ENCODE results near the gene TTC38. TPM values are rescaled to one million over a fixed set of nuclear protein-coding genes. Genes with fewer than 3 reads are reported as not detected.
A peak's percentile ranks its signal among the peaks of the same experiment; 100 is the strongest.

TTC38 gene
- total RNA-seq, 1 donor from 2014 or later = 28.1 TPM

- Mint-ChIP-seq H3K4me1 (ENCODE audit: unreplicated experiment) (peaks cover 11% of the 10 kb centered on the region), H3K27me3 (ENCODE audit: unreplicated experiment) (no peaks in the 10 kb centered on the region), H3K27ac (ENCODE audit: unreplicated experiment) (no peak overlapping the region), H3K36me3 (ENCODE audit: unreplicated experiment) (peaks cover under 1% of the 10 kb centered on the region), H3K9me3 (ENCODE audit: unreplicated experiment) (no peaks in the 10 kb centered on the region), H3K4me3 (ENCODE audit: unreplicated experiment) (no peak overlapping the region)
- no peak for TF ChIP-seq CTCF (IDR thresholded peaks at IDR 0.05)
- DNase-seq (ENCODE audit: extremely low spot score, unreplicated experiment) = no peak
Observed at GRCh38 chr22:46244771-46245170, 23.0 kb upstream of the TTC38 start.

GRCh38 chr22:46245511-46245910 lies 22.3 kb upstream of the TTC38 start:
- Mint-ChIP-seq H3K4me3 (ENCODE audit: unreplicated experiment) (no peak overlapping the region), H3K4me1 (ENCODE audit: unreplicated experiment) (peaks cover 11% of the 10 kb centered on the region), H3K9me3 (ENCODE audit: unreplicated experiment) (no peaks in the 10 kb centered on the region), H3K27ac (ENCODE audit: unreplicated experiment) (no peak overlapping the region), H3K27me3 (ENCODE audit: unreplicated experiment) (no peaks in the 10 kb centered on the region), H3K36me3 (ENCODE audit: unreplicated experiment) (no peaks in the 10 kb centered on the region)
- no peak for TF ChIP-seq CTCF (IDR thresholded peaks at IDR 0.05)
- DNase-seq (ENCODE audit: extremely low spot score, unreplicated experiment) = no peak

- H3K27ac Mint-ChIP-seq (ENCODE audit: unreplicated experiment) = no peak overlapping the region
- no peaks in the 10 kb centered on the region for H3K36me3 Mint-ChIP-seq (ENCODE audit: unreplicated experiment)
- no peak for DNase-seq (ENCODE audit: extremely low spot score, unreplicated experiment)
- H3K4me1 Mint-ChIP-seq (ENCODE audit: unreplicated experiment) = peaks cover 15% of the 10 kb centered on the region
- no peaks in the 10 kb centered on the region for H3K9me3 Mint-ChIP-seq (ENCODE audit: unreplicated experiment)
- no peaks in the 10 kb centered on the region for H3K27me3 Mint-ChIP-seq (ENCODE audit: unreplicated experiment)
- TF ChIP-seq CTCF (IDR thresholded peaks at IDR 0.05) = no peak
- H3K4me3 Mint-ChIP-seq (ENCODE audit: unreplicated experiment) = no peak overlapping the region
Observed at GRCh38 chr22:46246178-46246577, 21.6 kb upstream of the TTC38 start.

GRCh38 chr22:46247443-46247975 lies 20.3 kb upstream of the TTC38 start:
- Mint-ChIP-seq H3K27ac (ENCODE audit: unreplicated experiment) (no peak overlapping the region), H3K27me3 (ENCODE audit: unreplicated experiment) (no peaks in the 10 kb centered on the region)
- no peak for TF ChIP-seq CTCF (IDR thresholded peaks at IDR 0.05)

GRCh38 chr22:46250035-46250782 lies 17.6 kb upstream of the TTC38 start, which contains the start of gene CDPF1:
CDPF1 (minus strand) TSS chr22:46250293; CDS start chr22:46248284, 2,009 bp downstream.
- peak; percentile 95 for DNase-seq (ENCODE audit: extremely low spot score, unreplicated experiment)
- peaks cover 18% of the 10 kb centered on the region for H3K4me1 Mint-ChIP-seq (ENCODE audit: unreplicated experiment)
- H3K27me3 Mint-ChIP-seq (ENCODE audit: unreplicated experiment) = no peaks in the 10 kb centered on the region
- H3K36me3 Mint-ChIP-seq (ENCODE audit: unreplicated experiment) = no peaks in the 10 kb centered on the region
- H3K27ac Mint-ChIP-seq (ENCODE audit: unreplicated experiment) = peak within 1 kb of the TSS; percentile 31
- TF ChIP-seq CTCF (IDR thresholded peaks at IDR 0.05) = peak; percentile 9
- no peaks in the 10 kb centered on the region for H3K9me3 Mint-ChIP-seq (ENCODE audit: unreplicated experiment)
- H3K4me3 Mint-ChIP-seq (ENCODE audit: unreplicated experiment) = peak within 1 kb of the TSS; percentile 77

More at GRCh38 chr22:46247443-46247975, 20.3 kb upstream of the TTC38 start:
- DNase-seq (ENCODE audit: extremely low spot score, unreplicated experiment) = no peak
- Mint-ChIP-seq H3K4me3 (ENCODE audit: unreplicated experiment) (no peak overlapping the region), H3K4me1 (ENCODE audit: unreplicated experiment) (peaks cover 18% of the 10 kb centered on the region), H3K36me3 (ENCODE audit: unreplicated experiment) (no peaks in the 10 kb centered on the region), H3K9me3 (ENCODE audit: unreplicated experiment) (no peaks in the 10 kb centered on the region)

All from osteocyte (in vitro differentiated cells).